ENCODE results near the gene OPTC.

- TF ChIP-seq CTCF (IDR thresholded peaks at IDR 0.05; ENCODE audit: poor library complexity, severe bottlenecking) (no peak), POLR2AphosphoS5 (IDR thresholded peaks at IDR 0.05) (no peak)
Observed at GRCh38 chr1:203477748-203478147, 16.2 kb upstream of the OPTC start.
